ENCODE measurements around the gene TDRD10. TPM values are rescaled to one million over a fixed set of nuclear protein-coding genes. Genes with fewer than 3 reads are reported as not detected.
A peak's percentile ranks its signal among the peaks of the same experiment; 100 is the strongest.

The TDRD10 gene
- total and polyA plus RNA-seq, 7 donors: 0.46 to 3.9 (median 1.8) TPM

DNA sequence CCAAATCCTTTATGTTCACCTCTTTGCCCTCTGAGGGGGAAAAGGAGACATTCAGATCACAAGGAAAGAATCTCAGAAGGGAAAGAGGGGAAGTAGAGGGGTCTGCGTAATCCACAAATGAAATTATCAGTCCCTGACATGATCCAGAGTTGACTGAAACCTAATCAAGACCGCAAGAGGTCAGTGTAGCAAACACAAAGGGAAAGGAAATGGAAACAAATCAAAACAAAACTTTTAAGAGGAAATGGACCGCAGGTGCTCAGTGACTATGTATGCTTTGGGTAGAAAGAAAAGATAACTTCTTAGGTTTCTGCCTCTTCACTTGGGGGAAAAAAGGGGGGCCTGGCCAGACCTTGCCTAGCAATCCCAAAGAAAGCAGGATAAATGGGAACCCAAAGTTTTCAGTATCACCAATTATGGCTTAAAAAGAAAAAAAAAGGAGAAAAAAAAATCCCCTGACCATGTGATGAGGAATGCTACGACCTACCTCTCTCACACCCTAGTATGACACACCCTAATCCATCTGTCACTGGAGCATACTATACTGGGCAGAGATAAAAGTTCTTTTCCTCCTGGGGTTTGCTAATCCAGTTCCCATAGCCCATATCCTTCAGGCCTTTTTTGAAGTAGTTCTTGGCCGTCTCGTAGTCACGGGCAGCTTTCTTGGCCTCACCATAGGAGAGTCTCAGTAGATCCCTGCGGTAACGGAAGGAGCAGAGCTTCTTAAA lies 82.4 kb downstream of the TDRD10 start:
- no peak for DNase-seq
- peaks cover 0 to 17% (median 10%) of the 10 kb centered on the region in 4 donors for H3K4me1 ChIP-seq
- 83% methylated on average over 9 of the region's 9 CpGs for WGBS, 2 donors
- TF ChIP-seq, protein P1, sequence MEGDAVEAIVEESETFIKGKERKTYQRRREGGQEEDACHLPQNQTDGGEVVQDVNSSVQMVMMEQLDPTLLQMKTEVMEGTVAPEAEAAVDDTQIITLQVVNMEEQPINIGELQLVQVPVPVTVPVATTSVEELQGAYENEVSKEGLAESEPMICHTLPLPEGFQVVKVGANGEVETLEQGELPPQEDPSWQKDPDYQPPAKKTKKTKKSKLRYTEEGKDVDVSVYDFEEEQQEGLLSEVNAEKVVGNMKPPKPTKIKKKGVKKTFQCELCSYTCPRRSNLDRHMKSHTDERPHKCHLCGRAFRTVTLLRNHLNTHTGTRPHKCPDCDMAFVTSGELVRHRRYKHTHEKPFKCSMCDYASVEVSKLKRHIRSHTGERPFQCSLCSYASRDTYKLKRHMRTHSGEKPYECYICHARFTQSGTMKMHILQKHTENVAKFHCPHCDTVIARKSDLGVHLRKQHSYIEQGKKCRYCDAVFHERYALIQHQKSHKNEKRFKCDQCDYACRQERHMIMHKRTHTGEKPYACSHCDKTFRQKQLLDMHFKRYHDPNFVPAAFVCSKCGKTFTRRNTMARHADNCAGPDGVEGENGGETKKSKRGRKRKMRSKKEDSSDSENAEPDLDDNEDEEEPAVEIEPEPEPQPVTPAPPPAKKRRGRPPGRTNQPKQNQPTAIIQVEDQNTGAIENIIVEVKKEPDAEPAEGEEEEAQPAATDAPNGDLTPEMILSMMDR (IDR thresholded peaks at IDR 0.05): no peak
- TF ChIP-seq POLR2AphosphoS5 (IDR thresholded peaks at IDR 0.05): no peak
- no peak for TF ChIP-seq EP300 (IDR thresholded peaks at IDR 0.05)
- H3K4me3 ChIP-seq: no peak overlapping the region
- intact Hi-C loops (cut with DNase I): no loop called here
- H3K27me3 ChIP-seq: no peaks in the 10 kb centered on the region
- peak overlapping the region in 3 of 4 donors; percentile 1 to 47 (median 30) for H3K27ac ChIP-seq
- no peaks in the 10 kb centered on the region for H3K9me3 ChIP-seq
- peaks cover 53 to 100% (median 82%) of the 10 kb centered on the region in 4 donors for H3K36me3 ChIP-seq

DNA sequence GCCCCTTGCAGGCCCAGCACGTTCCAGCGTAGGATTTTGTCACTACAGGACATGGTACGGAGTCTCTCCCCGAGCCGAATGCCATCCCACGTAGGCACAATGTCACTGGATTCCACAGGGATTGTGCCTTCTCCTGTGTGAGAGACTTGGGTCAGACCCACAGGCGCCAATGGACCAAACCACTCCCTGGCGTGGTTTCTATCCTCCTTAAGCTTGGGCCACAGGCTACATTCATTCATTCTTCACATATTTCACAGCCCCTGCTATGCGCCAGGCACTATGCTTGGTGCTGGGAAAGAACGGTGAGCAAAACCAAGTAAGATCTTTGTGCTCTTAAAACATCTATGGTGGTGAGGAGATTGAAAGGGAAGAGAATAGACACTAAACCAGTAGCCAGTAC lies 84.2 kb downstream of the TDRD10 start:
- Histone ChIP-seq H3K9me3 (no peaks in the 10 kb centered on the region), H3K27ac (no peak overlapping the region), H3K27me3 (no peaks in the 10 kb centered on the region), H3K4me1 (peaks cover 0 to 17% (median 10%) of the 10 kb centered on the region in 4 donors), H3K4me3 (no peak overlapping the region), H3K36me3 (peaks cover 65 to 100% (median 85%) of the 10 kb centered on the region in 4 donors)
- TF ChIP-seq POLR2AphosphoS5 (IDR thresholded peaks at IDR 0.05) (no peak), POLR2A (IDR thresholded peaks at IDR 0.05) (no peak)
- intact Hi-C loops (cut with DNase I): no loop called here
- WGBS, 2 donors: 91 to 94% methylated on average over 10 of the region's 10 CpGs
- DNase-seq: no peak

DNA sequence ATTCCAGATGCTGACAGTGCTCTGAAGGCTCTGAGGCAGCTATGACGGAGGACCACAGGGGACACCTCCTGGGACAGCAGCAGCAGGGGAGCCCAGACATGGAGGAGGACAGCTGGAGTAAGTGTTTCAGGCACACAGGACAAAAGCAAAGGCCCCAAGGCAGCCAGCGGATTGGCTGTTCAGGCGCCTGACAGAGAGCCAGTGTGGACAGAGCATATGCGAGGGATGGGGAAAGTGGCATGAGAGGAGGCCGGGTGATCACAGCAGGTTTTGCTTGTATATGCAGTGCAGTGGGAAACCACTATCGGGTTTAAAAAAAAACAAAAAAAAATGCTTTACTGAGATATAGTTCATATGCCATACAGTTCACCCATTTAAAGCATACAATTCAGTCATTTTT lies 84.6 kb downstream of the TDRD10 start:
- no peaks in the 10 kb centered on the region for H3K9me3 ChIP-seq
- no peak overlapping the region for H3K27ac ChIP-seq
- no peak overlapping the region for H3K4me3 ChIP-seq
- DNase-seq: no peak
- H3K27me3 ChIP-seq: no peaks in the 10 kb centered on the region
- WGBS, 2 donors: 95 to 96% methylated on average over 6 of the region's 6 CpGs
- no peak for TF ChIP-seq EP300 (IDR thresholded peaks at IDR 0.05)
- TF ChIP-seq POLR2AphosphoS5 (IDR thresholded peaks at IDR 0.05): no peak
- peaks cover 0 to 17% (median 10%) of the 10 kb centered on the region in 4 donors for H3K4me1 ChIP-seq
- H3K36me3 ChIP-seq: peaks cover 65 to 100% (median 88%) of the 10 kb centered on the region in 4 donors
- intact Hi-C loops (cut with DNase I): no loop called here

DNA sequence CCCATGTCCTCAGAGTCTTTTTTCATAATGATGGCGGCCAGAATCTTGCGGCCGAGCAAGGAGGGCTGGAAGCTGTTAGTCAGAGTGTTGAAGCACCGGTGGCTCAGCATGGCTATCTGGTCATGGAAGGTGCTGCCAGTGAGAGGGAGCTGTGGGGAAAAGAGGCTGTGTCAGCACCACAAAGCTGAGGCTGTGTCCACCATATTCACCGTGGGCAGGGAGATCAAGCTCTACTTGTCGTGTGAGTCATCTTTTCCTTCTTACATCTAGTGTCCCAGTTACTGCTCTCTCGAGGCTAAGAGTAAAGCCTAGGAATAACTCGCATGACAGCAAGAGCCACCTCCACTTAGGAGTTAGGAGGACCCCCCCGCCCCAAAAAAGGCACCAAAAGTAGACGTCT lies 87.8 kb downstream of the TDRD10 start:
- WGBS, 2 donors: 81% methylated on average over 10 of the region's 10 CpGs
- H3K9me3 ChIP-seq: no peaks in the 10 kb centered on the region
- H3K27me3 ChIP-seq: no peaks in the 10 kb centered on the region
- DNase-seq: no peak
- H3K4me3 ChIP-seq: no peak overlapping the region
- intact Hi-C loops (cut with DNase I): no loop called here
- peaks cover 50 to 99% (median 88%) of the 10 kb centered on the region in 4 donors for H3K36me3 ChIP-seq
- no peak overlapping the region for H3K27ac ChIP-seq
- TF ChIP-seq, protein P1 (IDR thresholded peaks at IDR 0.05): no peak
- TF ChIP-seq POLR2AphosphoS5 (IDR thresholded peaks at IDR 0.05) (no peak), EP300 (IDR thresholded peaks at IDR 0.05) (no peak), POLR2A (IDR thresholded peaks at IDR 0.05) (no peak)
- no peaks in the 10 kb centered on the region for H3K4me1 ChIP-seq

DNA sequence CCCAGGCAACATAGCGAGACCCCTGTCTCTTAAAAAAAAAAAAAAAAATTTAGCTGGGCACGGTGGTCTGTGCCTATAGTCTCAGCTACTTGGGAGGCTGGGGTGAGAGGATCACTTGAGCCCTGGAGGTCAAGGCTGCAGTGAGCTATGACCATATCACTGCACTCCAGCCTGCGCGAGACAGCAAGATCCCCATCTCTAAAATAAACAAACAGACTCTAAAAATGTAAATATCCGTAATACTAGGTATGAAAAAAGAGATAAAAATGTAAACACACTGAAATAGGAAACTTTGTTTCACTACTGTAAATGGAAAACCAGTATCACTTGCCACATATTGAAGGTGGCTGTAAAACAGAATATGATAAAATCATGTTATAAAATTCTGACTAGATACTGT lies 88.7 kb downstream of the TDRD10 start:
- H3K4me3 ChIP-seq: no peak overlapping the region
- peaks cover 42 to 99% (median 87%) of the 10 kb centered on the region in 4 donors for H3K36me3 ChIP-seq
- no peaks in the 10 kb centered on the region for H3K9me3 ChIP-seq
- no peak overlapping the region for H3K27ac ChIP-seq
- H3K4me1 ChIP-seq: no peaks in the 10 kb centered on the region
- no peak for DNase-seq
- no peak for TF ChIP-seq POLR2AphosphoS5 (IDR thresholded peaks at IDR 0.05)
- TF ChIP-seq POLR2A (IDR thresholded peaks at IDR 0.05): no peak
- TF ChIP-seq, protein P1 (IDR thresholded peaks at IDR 0.05): no peak
- no peak for TF ChIP-seq EP300 (IDR thresholded peaks at IDR 0.05)
- intact Hi-C loops (cut with DNase I): no loop called here
- no peaks in the 10 kb centered on the region for H3K27me3 ChIP-seq
- 77 to 84% methylated on average over 5 of the region's 5 CpGs for WGBS, 2 donors
